ENCODE measurements around the gene USF3.

- TF ChIP-seq POLR2A (IDR thresholded peaks at IDR 0.05) (no peak), CTCF (IDR thresholded peaks at IDR 0.05) (no peak)
Measured at GRCh38 chr3:113659101-113659541, 37.3 kb downstream of the USF3 start.
